ENCODE measurements around the gene ZBTB45.

DNA sequence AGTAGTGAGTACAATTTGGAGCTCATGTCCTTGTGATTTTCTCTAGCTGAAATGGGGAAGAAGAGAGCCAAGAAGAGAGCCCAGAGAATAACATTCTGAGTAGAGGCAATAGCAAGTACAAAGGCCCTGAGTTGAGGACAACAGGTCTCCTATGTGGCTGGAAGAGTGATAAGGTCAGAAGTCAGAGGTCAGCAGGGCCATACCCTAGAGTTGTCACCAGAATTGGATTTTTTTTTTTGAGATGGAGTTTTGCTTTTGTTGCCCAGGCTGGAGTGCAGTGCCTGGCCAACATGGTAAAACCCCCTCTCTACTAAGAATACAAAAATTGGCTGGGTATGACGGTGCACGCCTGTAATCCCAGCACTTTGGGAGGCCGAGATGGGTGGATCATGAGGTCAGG lies 16.2 kb upstream of the ZBTB45 start:
- TF ChIP-seq EP300 (IDR thresholded peaks at IDR 0.05) (no peak), CTCF (IDR thresholded peaks at IDR 0.05) (no peak)
